ENCODE results near the gene DAND5. TPM values are rescaled to one million over a fixed set of nuclear protein-coding genes. Genes with fewer than 3 reads are reported as not detected.
A peak's percentile ranks its signal among the peaks of the same experiment; 100 is the strongest.

DAND5 gene
- total RNA-seq, 1 donor from 2014 or later: not detected

DNA sequence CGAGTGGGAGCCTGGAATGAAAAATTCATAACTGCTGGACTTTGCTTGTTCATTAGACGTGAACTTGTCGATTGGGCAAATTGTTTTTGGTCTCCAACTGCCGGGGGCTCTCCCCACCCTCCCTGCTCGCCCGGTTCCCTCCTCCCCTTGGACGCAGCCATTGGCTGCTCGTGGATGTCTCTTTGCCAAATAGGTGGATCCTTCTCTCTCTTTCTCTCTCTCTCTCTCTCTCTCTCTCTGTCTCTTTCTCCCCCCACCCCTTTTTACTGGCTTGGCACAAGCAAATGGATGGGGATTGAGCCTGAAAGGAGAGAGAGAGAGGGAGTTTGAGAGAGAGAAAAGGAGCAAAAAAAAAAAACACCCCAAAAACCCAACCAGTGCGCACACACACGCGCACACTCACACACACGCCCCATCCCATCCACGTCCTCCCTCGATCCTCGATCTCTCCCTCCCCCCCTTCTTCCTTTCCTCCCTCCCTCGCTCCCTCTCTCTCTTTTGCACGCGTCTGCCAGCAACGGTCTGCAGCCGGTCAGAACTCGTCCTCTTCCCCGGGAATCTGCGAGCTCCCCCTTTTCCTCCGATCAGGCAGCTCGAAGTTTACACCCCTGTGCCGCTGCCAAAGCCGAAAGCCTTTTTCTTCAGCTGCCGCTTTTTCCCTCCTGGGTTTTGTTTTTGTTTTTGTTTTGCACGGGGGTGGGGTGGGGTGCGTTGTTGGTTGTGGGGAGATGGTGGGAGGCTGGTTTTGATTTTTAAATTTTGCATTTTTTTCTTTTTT lies 53.7 kb downstream of the DAND5 start:
- Mint-ChIP-seq H3K4me1 (ENCODE audit: unreplicated experiment) (peaks cover 55% of the 10 kb centered on the region), H3K27me3 (ENCODE audit: unreplicated experiment) (peaks cover 60% of the 10 kb centered on the region)
- DNase-seq (ENCODE audit: extremely low spot score, unreplicated experiment): no peak

DNA sequence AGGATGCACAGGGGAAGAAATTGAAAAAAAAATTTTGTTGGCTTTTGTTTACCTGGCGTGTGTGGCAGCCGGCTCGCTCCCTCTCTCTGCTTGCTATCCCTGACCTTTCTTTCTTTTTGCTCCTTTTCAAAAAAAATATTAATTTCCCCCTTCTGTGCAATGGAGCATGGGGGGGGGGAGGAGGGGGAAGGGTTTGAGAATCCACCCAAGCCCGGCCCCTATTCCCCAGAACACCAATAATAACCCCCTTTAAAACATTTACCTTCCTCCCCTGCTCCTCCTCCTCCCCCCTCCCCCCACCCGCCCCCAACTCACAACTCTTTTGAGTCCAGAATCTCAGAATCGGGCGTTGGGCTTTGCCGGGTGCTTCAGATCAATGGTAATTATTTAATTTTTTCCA lies 54.3 kb downstream of the DAND5 start:
- DNase-seq (ENCODE audit: extremely low spot score, unreplicated experiment): no peak
- peaks cover 54% of the 10 kb centered on the region for H3K4me1 Mint-ChIP-seq (ENCODE audit: unreplicated experiment)
- peak overlapping the region; percentile 94 for H3K27ac Mint-ChIP-seq (ENCODE audit: unreplicated experiment)
- H3K4me3 Mint-ChIP-seq (ENCODE audit: unreplicated experiment): peak overlapping the region; percentile 75
- TF ChIP-seq, protein P1, sequence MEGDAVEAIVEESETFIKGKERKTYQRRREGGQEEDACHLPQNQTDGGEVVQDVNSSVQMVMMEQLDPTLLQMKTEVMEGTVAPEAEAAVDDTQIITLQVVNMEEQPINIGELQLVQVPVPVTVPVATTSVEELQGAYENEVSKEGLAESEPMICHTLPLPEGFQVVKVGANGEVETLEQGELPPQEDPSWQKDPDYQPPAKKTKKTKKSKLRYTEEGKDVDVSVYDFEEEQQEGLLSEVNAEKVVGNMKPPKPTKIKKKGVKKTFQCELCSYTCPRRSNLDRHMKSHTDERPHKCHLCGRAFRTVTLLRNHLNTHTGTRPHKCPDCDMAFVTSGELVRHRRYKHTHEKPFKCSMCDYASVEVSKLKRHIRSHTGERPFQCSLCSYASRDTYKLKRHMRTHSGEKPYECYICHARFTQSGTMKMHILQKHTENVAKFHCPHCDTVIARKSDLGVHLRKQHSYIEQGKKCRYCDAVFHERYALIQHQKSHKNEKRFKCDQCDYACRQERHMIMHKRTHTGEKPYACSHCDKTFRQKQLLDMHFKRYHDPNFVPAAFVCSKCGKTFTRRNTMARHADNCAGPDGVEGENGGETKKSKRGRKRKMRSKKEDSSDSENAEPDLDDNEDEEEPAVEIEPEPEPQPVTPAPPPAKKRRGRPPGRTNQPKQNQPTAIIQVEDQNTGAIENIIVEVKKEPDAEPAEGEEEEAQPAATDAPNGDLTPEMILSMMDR (IDR thresholded peaks at IDR 0.05): no peak
- H3K9me3 Mint-ChIP-seq (ENCODE audit: unreplicated experiment): no peaks in the 10 kb centered on the region
- peaks cover 33% of the 10 kb centered on the region for H3K36me3 Mint-ChIP-seq (ENCODE audit: unreplicated experiment)
- peaks cover 56% of the 10 kb centered on the region for H3K27me3 Mint-ChIP-seq (ENCODE audit: unreplicated experiment)

More for the DNA sequence above, 53.7 kb downstream of the DAND5 start:
- Mint-ChIP-seq H3K9me3 (ENCODE audit: unreplicated experiment) (no peaks in the 10 kb centered on the region), H3K27ac (ENCODE audit: unreplicated experiment) (peak overlapping the region; percentile 94), H3K4me3 (ENCODE audit: unreplicated experiment) (peak overlapping the region; percentile 70), H3K36me3 (ENCODE audit: unreplicated experiment) (peaks cover 30% of the 10 kb centered on the region)
- TF ChIP-seq, protein P1 (IDR thresholded peaks at IDR 0.05): no peak

Small RNA genes within 50 kb of the gene (microRNA-seq; reads per million reads assigned to microRNA genes)
- gene MIR5695 (ENCODE audit: unreplicated experiment): not detected
- gene MIR6515 (ENCODE audit: unreplicated experiment): 2.2 reads per million

Other genes starting within 250 kb of the DAND5 start
- gene TNPO2, start 245.6 kb upstream of the DAND5 start, total RNA-seq: 79.0 and 93.3 TPM in 2 replicates
- gene TRIR, start 234.9 kb upstream of the DAND5 start, total RNA-seq: 151 and 160 TPM in 2 replicates
- 72.1 and 77.0 TPM in 2 replicates for gene GET3, start 232.1 kb upstream of the DAND5 start, total RNA-seq
- not detected in 2 replicates for gene BEST2, start 217.8 kb upstream of the DAND5 start, total RNA-seq
- 24.6 and 26.8 TPM in 2 replicates for gene HOOK2, start 194.0 kb upstream of the DAND5 start, total RNA-seq
- 141 and 158 TPM in 2 replicates for gene JUNB, start 178.1 kb upstream of the DAND5 start, total RNA-seq
- 235 TPM in 2 replicates for gene PRDX2, start 167.8 kb upstream of the DAND5 start, total RNA-seq
- gene THSD8, start 167.5 kb upstream of the DAND5 start, total RNA-seq: 8.2 and 8.4 TPM in 2 replicates
- gene RNASEH2A, start 163.0 kb upstream of the DAND5 start, total RNA-seq: 7.6 and 10.0 TPM in 2 replicates
- not detected in 2 replicates for gene RTBDN, start 135.0 kb upstream of the DAND5 start, total RNA-seq
- gene MAST1, start 131.1 kb upstream of the DAND5 start, total RNA-seq: 0.32 TPM in 1 of 2 replicates, not detected in the other
- 47.3 and 57.0 TPM in 2 replicates for gene DNASE2, start 88.1 kb upstream of the DAND5 start, total RNA-seq
- not detected in 2 replicates for gene KLF1, start 82.4 kb upstream of the DAND5 start, total RNA-seq
- gene GCDH, start 78.4 kb upstream of the DAND5 start, total RNA-seq: 23.1 and 23.8 TPM in 2 replicates
- gene SYCE2, start 50.3 kb upstream of the DAND5 start, total RNA-seq: not detected in 2 replicates
- 55.6 and 60.3 TPM in 2 replicates for gene FARSA, start 35.9 kb upstream of the DAND5 start, total RNA-seq
- 1,241 and 1,304 TPM in 2 replicates for gene CALR, start 31.0 kb upstream of the DAND5 start, total RNA-seq
- gene RAD23A, start 23.7 kb upstream of the DAND5 start, total RNA-seq: 81.4 and 83.1 TPM in 2 replicates
- gene GADD45GIP1, start 12.4 kb upstream of the DAND5 start, total RNA-seq: 24.0 and 24.6 TPM in 2 replicates
- 87.0 and 93.7 TPM in 2 replicates for gene NFIX, start 25.9 kb downstream of the DAND5 start, total RNA-seq
- gene LYL1, start 133.3 kb downstream of the DAND5 start, total RNA-seq: not detected in 2 replicates
- 37.4 and 43.1 TPM in 2 replicates for gene TRMT1, start 147.2 kb downstream of the DAND5 start, total RNA-seq
- gene NACC1, start 148.7 kb downstream of the DAND5 start, total RNA-seq: 40.4 and 45.1 TPM in 2 replicates
- gene STX10, start 180.8 kb downstream of the DAND5 start, total RNA-seq: 48.5 and 50.5 TPM in 2 replicates
- 109 and 148 TPM in 2 replicates for gene IER2, start 180.8 kb downstream of the DAND5 start, total RNA-seq